ENCODE data around the gene HEYL. TPM values are rescaled to one million over a fixed set of nuclear protein-coding genes. Genes with fewer than 3 reads are reported as not detected.
A peak's percentile ranks its signal among the peaks of the same experiment; 100 is the strongest.

The HEYL gene
- total RNA-seq, 4 donors from 2014 or later: 9.4 to 64.0 (median 13.4) TPM

DNA sequence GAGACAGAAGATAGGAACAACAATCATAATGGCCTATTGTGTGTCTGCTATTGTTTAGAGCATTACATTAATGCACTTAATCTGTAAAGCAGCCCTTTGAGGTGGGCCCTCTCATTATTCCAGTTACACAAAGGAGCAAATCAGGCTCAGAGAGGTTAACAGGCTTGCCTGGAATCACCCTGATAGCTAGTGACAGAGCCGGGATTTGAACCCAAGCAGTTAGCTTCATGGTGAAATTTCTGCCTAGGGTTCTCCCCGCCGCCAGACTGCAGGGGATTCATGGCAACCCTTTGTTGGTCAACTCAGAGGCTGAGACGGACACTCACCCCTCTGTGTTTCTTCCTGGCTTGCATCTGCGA lies 7.1 kb downstream of the HEYL start:
- Histone ChIP-seq H3K9me3 (no peaks in the 10 kb centered on the region), H3K4me3 (peak overlapping the region in 1 of 2 donors; percentile 29), H3K36me3 (no peaks in the 10 kb centered on the region), H3K27ac (peak overlapping the region; percentile 56 to 87), H3K4me1 (peaks cover 4% of the 10 kb centered on the region in 2 donors), H3K27me3 (no peaks in the 10 kb centered on the region)
- intact Hi-C loops (cut with DNase I; ENCODE audit: low total_unique reads): no loop called here
- no peak for DNase-seq
- TF ChIP-seq POLR2A (IDR thresholded peaks at IDR 0.05): no peak
- TF ChIP-seq, protein P1, sequence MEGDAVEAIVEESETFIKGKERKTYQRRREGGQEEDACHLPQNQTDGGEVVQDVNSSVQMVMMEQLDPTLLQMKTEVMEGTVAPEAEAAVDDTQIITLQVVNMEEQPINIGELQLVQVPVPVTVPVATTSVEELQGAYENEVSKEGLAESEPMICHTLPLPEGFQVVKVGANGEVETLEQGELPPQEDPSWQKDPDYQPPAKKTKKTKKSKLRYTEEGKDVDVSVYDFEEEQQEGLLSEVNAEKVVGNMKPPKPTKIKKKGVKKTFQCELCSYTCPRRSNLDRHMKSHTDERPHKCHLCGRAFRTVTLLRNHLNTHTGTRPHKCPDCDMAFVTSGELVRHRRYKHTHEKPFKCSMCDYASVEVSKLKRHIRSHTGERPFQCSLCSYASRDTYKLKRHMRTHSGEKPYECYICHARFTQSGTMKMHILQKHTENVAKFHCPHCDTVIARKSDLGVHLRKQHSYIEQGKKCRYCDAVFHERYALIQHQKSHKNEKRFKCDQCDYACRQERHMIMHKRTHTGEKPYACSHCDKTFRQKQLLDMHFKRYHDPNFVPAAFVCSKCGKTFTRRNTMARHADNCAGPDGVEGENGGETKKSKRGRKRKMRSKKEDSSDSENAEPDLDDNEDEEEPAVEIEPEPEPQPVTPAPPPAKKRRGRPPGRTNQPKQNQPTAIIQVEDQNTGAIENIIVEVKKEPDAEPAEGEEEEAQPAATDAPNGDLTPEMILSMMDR (IDR thresholded peaks at IDR 0.05): no peak

DNA sequence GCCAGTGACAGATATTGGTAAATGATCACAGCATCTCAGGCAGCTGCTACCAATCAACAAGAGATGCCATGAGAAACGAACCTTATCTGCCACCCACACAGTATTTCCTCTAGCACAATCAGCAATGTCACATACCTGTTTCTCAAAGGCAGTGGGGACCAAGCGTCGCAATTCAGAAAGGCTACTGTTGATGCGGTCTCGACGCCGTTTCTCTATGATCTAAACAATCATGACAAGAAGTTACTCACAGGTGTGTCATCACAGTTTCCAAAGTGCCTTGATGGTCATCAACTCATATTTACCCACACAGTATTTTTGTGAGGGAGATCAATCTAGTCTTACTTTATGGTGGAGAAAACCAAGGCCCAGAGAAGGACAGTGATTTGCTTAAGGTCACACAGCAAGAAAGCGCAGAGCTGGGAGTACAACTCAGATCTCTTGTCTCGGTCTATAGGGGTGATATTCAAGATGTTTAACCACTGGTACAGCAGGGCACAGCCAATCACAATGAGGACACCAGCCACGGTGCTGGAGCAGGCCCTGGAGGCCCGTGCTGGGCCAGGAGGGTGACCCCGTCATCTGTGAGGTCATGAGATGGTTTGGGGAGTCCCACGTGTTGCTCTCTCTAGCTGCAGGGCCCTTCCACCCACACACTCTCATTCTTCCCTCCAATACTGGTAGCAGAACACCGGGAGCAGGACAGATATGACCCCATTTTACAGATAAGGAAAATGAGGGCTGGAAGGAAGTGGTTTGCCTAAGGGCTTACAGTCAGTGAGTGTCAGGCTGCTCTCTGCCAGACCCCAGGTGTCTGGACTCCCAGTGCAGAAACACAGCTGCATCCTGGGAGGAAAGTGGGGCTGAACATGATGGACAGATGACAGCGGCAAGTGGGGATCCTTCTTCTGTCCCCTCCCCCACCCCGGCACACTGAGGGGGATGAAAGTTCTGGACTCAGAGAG lies 7.8 kb downstream of the HEYL start:
- no peak for TF ChIP-seq POLR2A (IDR thresholded peaks at IDR 0.05)
- TF ChIP-seq, protein P1 (IDR thresholded peaks at IDR 0.05): no peak
- intact Hi-C loops (cut with DNase I; ENCODE audit: low total_unique reads): no loop called here
- no peaks in the 10 kb centered on the region for H3K36me3 ChIP-seq
- H3K27ac ChIP-seq: peak overlapping the region; percentile 56 to 87
- no peaks in the 10 kb centered on the region for H3K27me3 ChIP-seq
- no peaks in the 10 kb centered on the region for H3K9me3 ChIP-seq
- H3K4me1 ChIP-seq: peaks cover 4 to 6% of the 10 kb centered on the region in 2 donors
- H3K4me3 ChIP-seq: no peak overlapping the region
- DNase-seq: no peak

DNA sequence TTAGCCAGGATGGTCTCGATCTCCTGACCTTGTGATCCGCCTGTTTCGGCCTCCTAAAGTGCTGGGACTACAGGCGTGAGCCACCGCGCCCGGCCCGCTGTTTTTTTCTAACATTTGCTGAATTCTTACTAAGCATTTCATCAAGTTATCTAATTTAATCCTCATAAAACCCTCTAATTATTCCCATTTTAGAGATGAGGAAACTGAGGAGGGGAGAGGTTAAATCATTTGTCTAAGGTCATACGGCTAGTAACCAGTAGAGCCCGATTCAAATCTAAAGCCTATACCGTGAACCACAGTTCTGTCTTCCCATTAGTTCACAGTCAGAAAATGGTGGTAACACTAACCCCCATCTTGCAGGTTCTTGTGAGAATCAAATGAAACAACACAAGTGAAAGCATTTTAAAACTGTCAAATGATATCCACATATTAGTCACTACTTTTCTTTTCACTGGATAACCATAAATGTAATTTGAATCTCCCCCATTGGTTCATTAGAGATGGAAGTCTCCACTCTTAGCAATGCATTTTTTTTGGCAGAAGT lies 10.6 kb downstream of the HEYL start:
- Histone ChIP-seq H3K36me3 (no peaks in the 10 kb centered on the region), H3K9me3 (no peaks in the 10 kb centered on the region), H3K27me3 (no peaks in the 10 kb centered on the region), H3K27ac (no peak overlapping the region), H3K4me1 (peaks cover 19 to 21% of the 10 kb centered on the region in 2 donors), H3K4me3 (no peak overlapping the region)
- DNase-seq: no peak
- intact Hi-C loops (cut with DNase I; ENCODE audit: low total_unique reads): no loop called here
- TF ChIP-seq, protein P1 (IDR thresholded peaks at IDR 0.05): no peak
- TF ChIP-seq POLR2A (IDR thresholded peaks at IDR 0.05): no peak

GRCh38 chr1:39626646-39627045 lies 12.8 kb downstream of the HEYL start:
- H3K4me3 ChIP-seq: no peak overlapping the region
- H3K9me3 ChIP-seq: no peaks in the 10 kb centered on the region
- peak overlapping the region; percentile 56 to 71 for H3K27ac ChIP-seq
- intact Hi-C loops (cut with DNase I; ENCODE audit: low total_unique reads): no loop called here
- H3K4me1 ChIP-seq: peaks cover 15 to 24% of the 10 kb centered on the region in 2 donors
- H3K36me3 ChIP-seq: no peaks in the 10 kb centered on the region
- no peaks in the 10 kb centered on the region for H3K27me3 ChIP-seq
- DNase-seq: no peak
- TF ChIP-seq POLR2A (IDR thresholded peaks at IDR 0.05): no peak
- TF ChIP-seq, protein P1 (IDR thresholded peaks at IDR 0.05): no peak
